Fibroblast of skin of right quadriceps (primary cell): ENCODE results near the gene NFS1.
"Not testable (repeated sequence)": the region's sequence is repeated elsewhere in the genome, so short reads cannot be mapped to it uniquely, and the experiment has no call there.

Experiments
- DNase-seq: peaks from one replicate; pipeline ENCODE4 v3.0.0-alpha.2; 2013

NFS1 gene

GRCh38 chr20:35706591-35707529 lies 7.7 kb upstream of the NFS1 start:
- not testable (repeated sequence) for DNase-seq

DNA sequence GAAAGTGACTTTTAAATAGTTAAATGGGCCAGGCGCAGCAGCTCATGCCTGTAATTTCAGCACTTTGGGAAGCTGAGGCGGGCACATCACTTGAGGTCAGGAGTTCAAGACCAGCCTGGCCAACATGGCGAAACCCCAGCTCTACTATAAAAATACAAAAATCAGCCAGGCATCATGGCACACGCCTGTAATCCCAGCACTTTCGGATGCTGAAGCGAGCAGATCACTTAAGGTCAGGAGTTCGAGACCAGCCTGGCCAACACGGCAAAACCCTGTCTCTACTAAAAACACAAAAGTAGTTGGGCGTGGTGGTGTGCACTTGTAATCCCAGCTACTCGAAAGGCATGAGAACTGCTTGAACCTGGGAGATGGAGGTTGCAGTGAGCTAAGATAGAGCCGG lies 6.7 kb upstream of the NFS1 start:
- not testable (repeated sequence) for DNase-seq

GRCh38 chr20:35704514-35705261 lies 5.5 kb upstream of the NFS1 start:
- DNase-seq, result no peak

DNA sequence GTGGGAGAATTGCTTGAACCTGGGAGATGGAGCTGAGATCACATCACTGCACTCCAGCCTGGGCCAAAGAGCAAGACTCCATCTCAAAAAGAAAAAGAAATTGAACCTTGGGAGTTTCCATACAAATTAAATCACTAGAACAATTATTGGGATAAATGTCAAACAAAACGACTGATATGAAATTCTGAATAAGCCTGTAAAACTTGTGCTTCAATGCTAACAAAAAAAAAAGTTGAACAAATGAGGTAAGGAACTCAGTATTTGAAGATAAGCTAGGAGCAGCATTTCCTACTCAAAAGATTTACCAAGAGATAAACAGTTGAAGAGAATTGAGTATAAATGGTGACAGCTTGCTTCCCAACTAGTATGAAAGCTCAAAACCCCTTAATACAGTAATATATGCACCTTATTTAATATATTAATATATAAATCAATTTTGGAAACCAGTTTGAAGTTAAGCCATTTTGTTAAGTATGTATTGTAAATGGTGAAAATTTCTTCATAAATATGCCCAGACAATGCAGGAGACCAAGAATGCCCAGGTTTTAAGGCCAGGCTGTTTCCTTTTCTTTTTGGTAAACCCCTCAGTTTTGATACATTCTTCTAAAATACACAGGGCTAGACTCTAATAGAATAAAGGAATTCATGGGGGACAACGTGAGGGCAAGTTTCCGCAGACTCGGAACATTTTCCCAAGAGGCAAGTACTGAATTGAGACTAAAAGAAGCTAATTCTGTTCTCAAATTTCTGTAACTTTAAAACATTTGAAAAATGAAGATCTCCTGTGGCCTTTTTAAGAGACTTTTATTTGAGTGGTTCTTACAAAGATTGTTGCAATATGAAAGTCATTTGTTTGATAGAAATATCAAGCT lies 3.9 kb upstream of the NFS1 start:
- no peak for DNase-seq

DNA sequence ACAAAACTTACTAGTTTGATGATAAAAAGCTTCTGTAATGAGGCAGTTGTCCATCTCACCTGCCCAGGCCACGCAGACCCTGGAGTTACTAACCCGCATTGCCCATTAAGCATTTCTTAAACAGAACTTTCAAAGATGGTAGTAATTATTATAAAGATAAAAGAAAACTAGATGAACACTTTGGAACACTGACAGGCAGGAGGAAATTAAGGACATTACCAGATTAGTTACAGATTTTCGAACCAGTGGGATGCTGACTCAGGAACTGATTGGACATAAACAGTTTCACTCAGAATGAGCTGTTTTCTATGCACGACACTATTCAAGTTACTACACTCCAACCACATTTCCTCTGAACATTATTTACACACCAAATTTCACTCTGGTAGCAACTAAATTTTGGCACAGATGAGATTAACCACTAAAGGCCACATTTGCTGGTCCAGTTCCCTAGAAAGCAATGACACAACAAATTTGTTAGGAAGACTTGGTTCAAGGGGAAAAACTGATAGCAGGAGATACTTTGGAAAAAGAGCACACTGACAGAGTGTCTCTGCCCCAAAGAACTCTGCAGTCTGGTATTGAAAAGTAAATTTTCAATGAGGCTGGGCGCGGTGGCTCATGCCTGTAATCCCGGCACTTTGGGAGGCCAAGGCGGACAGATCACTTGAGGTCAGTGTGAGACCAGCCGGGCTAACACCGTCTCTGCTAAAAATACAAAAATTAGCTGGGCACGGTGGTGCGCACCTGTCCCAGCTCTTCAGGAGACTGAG lies 3.1 kb upstream of the NFS1 start:
- DNase-seq, result peak; percentile 63

GRCh38 chr20:35700625-35701148 lies 1.5 kb upstream of the NFS1 start:
- DNase-seq, result no peak

DNA sequence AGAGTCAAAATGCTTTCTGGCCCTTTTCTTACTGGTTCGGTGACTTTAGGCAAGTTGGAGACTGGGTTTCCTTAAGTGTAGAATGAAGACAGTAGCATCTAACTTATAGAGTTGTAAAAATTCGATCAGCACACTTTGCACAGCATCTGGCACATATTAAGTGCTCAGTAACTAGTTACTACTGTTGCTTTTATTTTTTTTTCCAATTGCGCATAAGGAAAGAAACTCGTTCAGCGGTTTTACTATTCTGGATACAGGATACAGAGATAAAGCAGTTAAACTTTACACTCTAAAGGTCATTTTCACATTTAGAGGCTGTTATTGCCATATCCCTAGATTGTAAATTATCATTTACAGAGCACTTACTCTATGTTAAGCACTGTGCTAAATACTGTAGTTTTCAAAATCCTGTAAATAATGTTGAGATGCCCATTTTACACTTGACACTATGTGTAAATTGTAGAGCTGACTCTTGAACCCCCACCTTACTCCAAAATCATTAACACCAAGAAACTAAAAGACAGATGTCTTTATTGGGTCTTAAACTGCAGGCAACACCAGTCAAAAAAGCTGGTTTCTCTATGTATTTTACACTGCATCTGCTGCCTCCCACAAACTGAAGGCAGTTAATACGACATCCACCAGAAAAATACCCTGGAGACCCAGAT lies 939 bp upstream of the NFS1 start:
- no peak for DNase-seq

GRCh38 chr20:35698298-35699126 lies 640 bp downstream of the NFS1 start:
- no peak for DNase-seq

DNA sequence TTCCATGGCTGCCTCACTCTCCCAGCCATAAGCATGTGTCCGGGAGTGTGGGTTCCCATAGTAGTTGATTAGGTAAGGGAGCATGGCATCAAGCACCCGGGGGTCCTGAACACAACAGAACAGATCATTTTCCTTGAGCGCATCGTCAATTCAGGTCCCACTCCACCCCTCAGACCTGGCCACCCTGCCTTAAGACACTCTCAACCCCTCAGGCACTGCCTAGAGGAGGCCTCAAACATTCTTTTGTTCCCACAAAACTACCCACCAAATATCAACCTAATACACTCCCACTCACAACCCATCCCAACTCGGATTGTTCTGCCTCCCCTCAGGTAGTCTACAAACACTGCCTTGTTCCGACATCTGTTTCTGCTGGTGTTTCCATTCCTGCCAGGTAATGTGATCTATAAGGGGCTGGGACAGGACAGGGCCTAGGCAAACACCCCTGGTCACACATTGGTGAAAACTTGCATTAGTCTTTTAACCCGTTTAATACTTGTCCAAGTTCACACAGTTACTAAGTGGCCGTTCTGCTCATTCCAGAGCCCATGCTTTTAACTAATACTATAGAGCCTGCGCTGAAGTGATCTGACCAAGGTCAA lies 1.4 kb downstream of the NFS1 start:
- no peak for DNase-seq

GRCh38 chr20:35695978-35696377 lies 3.2 kb downstream of the NFS1 start:
- DNase-seq, result no peak

GRCh38 chr20:35695245-35695749 lies 3.9 kb downstream of the NFS1 start:
- no peak for DNase-seq

GRCh38 chr20:35690265-35690664 lies 8.9 kb downstream of the NFS1 start:
- no peak for DNase-seq

GRCh38 chr20:35686872-35687271 lies 12.3 kb downstream of the NFS1 start:
- DNase-seq, result not testable (repeated sequence)

GRCh38 chr20:35685368-35685767 lies 13.8 kb downstream of the NFS1 start:
- not testable (repeated sequence) for DNase-seq

GRCh38 chr20:35681960-35682359 lies 17.2 kb downstream of the NFS1 start:
- DNase-seq, result no peak

DNA sequence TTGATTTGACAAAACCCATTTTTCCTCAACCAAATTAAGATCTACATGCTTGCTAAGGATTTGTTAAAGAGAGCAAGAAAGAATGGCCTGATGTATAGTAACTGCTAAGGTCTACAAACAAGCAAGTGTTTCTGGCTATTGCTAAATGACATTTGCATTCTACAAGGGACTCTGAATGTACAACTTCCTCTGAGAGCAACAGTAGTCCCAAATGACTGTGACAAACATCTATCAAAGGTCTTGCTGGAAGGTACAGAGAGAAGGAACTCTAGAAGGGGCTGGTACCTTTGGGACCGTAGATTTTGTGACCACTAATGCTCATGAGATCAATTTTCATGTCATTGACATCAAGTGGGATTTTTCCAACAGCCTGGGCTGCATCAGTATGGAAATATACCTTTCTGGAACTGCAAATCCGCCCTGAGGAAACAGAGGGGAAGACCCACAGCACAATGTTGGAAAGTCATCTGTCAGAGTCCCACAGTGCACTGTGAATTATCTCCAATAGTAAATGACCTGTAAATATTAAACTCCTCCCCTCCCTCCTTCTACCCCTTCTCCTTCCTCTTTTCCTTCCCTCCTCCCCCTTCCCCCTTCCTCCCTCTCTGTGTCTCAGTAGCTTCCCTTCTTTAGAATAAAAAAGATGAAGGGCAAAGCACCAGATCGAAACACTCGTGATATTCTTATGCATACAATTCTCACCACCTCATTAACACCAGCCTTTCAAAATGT lies 18.5 kb downstream of the NFS1 start:
- DNase-seq, result no peak

- DNase-seq, result no peak
These were observed 24.2 kb downstream of the NFS1 start for GRCh38 chr20:35674921-35675320.

DNA sequence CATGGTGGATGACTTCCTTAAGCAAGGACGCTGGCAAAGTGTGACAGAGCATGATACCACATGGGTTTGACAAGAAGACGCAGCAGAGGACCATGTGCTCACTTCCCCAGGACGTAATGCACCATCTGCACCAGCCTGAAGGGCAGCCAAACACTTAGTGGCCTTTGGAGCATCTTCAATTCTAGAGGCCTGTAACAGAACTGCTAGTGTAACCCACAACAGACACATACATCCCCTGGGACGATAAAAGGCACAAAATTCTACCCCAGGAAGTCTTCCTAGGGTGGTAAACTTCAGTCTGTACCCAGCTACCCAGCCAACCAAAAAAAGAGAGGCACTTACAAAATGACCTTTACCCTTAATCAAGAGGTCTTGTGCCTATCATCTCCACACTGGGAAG lies 25.3 kb downstream of the NFS1 start:
- DNase-seq, result no peak

DNA sequence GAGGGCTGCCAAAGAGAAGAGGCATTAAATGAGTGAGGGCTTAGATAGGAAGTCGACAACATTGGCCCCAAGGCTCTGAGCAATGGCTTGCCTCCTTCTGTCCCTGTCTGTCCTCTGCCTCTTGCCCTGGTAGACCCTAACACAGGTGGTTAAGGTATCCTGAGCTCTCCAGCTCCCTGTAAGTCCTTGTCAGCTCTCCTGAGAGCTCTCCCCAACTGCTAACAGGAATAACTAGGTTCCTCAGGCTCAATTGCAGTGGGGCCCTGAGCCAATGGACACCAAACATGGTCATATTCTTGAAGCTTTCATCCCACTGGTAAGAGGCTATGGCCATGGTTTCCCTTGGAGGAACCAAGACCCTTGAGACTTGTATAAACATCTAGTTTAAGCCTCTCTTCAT lies 29.5 kb downstream of the NFS1 start:
- DNase-seq, result no peak
